Bronchial smooth muscle cell (primary cell): ENCODE results near the gene ATRN. TPM values are rescaled to one million over a fixed set of nuclear protein-coding genes. Genes with fewer than 3 reads are reported as not detected.

ENCODE experiments used
- total RNA-seq: library from RNA; depleted of rRNA; stranded (reverse); fragments of >200 nt; gene quantifications from 2 replicates; pipeline ENCODE4 v1.2.1, GENCODE V29; 2014

ATRN gene
- 28.2 and 41.5 TPM in 2 replicates for total RNA-seq

DNA sequence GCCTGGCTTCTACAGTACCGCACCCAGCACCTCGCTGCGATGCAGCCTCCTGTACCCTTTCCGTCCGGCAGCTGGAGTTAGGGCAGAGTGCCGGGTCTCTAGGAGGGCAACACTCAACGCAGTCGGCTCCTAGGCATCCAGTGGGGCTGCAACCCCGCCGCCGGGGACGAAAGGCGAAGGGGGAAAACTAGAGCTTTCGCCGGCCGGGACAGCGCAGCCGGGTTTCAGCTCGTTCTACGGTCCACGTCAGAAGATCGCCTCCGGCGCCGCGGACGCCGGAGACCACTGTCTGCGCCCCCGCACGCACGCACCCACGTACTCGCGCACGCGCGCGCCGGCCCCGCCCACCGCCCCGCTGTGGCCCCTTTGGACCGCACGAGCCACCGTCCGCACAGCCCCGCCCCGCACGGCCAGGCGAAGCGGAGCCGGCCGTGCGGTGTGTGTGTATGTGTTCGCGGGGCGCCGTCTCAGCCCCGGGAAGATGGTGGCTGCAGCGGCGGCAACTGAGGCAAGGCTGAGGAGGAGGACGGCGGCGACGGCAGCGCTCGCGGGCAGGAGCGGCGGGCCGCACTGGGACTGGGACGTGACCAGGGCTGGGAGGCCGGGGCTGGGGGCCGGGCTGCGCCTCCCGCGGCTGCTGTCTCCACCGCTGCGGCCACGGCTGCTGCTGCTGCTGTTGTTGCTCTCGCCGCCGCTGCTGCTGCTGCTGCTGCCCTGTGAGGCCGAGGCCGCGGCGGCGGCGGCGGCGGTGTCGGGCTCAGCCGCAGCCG is at the start of gene ATRN:
Gene ATRN, plus strand, starts transcription at position 392 of the 770 bp plus-strand sequence. Its CDS starts 90 bp downstream, at position 482.

DNA sequence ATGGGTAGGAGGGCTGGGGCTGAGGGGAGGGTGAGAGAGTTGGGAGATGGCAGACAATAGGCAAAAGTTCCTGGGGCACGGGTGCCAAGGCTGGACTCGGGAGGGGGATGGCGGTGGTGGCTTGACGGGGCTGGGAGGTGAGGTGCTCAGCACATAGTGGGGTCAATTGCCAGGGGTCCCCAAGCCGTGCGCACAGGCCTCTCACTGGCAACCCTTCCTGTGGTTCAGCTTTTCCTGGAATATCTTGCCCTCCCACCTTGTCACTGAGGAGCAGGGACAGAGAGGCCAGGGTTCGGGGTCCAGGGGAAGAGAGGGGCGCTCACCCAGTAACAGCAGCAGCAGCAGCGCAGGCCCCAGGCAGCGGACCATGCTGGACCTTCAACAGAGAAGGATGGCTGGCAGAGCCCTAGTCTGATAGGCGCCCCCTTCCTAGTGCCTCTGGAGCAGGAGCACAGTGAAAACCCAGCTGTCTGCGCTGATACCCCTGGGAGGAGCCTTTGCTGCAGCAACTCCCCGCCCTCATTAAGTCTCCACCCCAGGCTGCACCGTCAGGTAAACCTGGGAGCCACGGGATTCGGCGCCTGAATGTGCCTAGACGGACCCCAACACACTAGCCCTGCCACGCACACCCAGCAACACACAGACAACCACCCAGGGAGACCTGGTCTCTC is 192.3 kb downstream of the ATRN start, which contains the start of gene GFRA4:
Gene GFRA4, minus strand, starts transcription at position 369 of the 671 bp plus-strand sequence. Its CDS starts 0 bp downstream, at position 369.

DNA sequence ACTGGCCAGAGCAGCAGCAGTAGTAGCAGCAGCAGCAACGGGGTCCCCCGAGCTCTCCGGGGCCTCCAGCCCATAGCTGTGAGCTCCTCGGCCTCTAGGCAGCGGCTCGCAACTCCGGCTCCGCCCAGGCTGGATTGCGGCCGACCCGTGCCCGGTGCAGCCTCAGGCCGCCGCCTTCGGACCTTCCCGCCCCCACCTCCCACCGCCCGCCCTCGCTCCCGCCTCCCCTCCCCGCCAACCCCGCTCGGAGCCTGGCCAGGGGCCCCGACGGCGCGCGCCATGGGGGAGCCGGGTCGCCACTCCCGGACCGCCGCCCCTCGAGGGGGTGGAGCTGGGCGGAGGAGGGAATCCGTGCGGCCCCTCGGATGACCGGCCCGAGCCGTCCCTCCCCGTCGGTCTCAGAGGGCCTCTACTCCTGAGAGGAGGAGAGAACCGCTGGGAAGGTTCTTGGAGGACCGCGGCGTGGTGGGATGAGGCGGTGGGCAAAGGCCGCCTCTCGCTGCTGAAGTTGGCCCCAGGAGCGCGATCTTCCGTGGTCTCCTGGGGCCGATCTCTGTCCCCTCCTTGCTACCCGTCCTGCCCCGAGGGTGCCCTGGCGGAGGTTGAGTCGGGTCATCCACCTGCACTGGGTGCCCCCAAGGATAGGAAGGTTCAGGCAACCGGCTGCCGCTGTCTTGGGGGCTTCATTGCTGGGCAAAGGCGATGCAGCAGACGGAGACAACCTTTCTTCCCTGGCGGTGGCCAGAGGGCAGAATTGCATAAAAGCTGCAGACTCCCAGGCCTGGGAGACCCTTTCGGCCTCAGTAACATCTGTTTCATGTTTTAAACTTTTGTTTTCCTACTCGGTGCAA is 211.3 kb downstream of the ATRN start, which contains the start of gene ADAM33:
Gene ADAM33, minus strand, starts transcription at position 80 of the 851 bp plus-strand sequence. Its CDS starts 6 bp downstream, at position 74.

Other genes starting within 250 kb of the ATRN start
- gene SLC4A11, start 231.8 kb upstream of the ATRN start, total RNA-seq, result 0.94 and 1.7 TPM in 2 replicates
- gene DNAAF9, start 63.3 kb upstream of the ATRN start, total RNA-seq, result 9.1 and 10.0 TPM in 2 replicates
- not detected in 2 replicates for gene GFRA4, start 192.4 kb downstream of the ATRN start, total RNA-seq
- 47.8 and 68.8 TPM in 2 replicates for gene ADAM33, start 211.0 kb downstream of the ATRN start, total RNA-seq
- not detected in 2 replicates for gene SIGLEC1, start 241.6 kb downstream of the ATRN start, total RNA-seq